ENCODE measurements around the gene NYAP1. TPM values are rescaled to one million over a fixed set of nuclear protein-coding genes. Genes with fewer than 3 reads are reported as not detected.
"Not testable (repeated sequence)": the region's sequence is repeated elsewhere in the genome, so short reads cannot be mapped to it uniquely, and the experiment has no call there.

The NYAP1 gene
- 1 to 10 TPM; 1.6 to 2.9 (median 2.0) TPM for polyA plus RNA-seq (ENCODE audit: insufficient read length in 4 of 4)

- no peak for DNase-seq (ENCODE audit: low read depth in 4 of 4, low spot score in 3 of 4)
Measured at GRCh38 chr7:100483722-100484672, at the start of gene NYAP1. NYAP1 (plus strand) TSS chr7:100483927; CDS start chr7:100485312, 1,385 bp downstream.

- no peak for DNase-seq (ENCODE audit: low read depth in 4 of 4, low spot score in 3 of 4)
Measured at GRCh38 chr7:100434297-100435144, 49.2 kb upstream of the NYAP1 start.

- no peak for DNase-seq (ENCODE audit: low read depth in 4 of 4, low spot score in 3 of 4)
Measured at GRCh38 chr7:100435401-100436304, 48.1 kb upstream of the NYAP1 start.

- DNase-seq (ENCODE audit: low read depth in 4 of 4, low spot score in 3 of 4): no peak
Measured at GRCh38 chr7:100437150-100438100, 46.3 kb upstream of the NYAP1 start.

GRCh38 chr7:100438172-100438571, 45.6 kb upstream of the NYAP1 start:
- DNase-seq (ENCODE audit: low read depth in 4 of 4, low spot score in 3 of 4): no peak

GRCh38 chr7:100438731-100439130, 45.0 kb upstream of the NYAP1 start:
- not testable (repeated sequence) for DNase-seq (ENCODE audit: low read depth in 4 of 4, low spot score in 3 of 4)

- DNase-seq (ENCODE audit: low read depth in 4 of 4, low spot score in 3 of 4): not testable (repeated sequence)
Measured at GRCh38 chr7:100439244-100439643, 44.5 kb upstream of the NYAP1 start.

GRCh38 chr7:100441641-100442535, 41.8 kb upstream of the NYAP1 start:
- no peak for DNase-seq (ENCODE audit: low read depth in 4 of 4, low spot score in 3 of 4)

- DNase-seq (ENCODE audit: low read depth in 4 of 4, low spot score in 3 of 4): no peak
Measured at GRCh38 chr7:100443096-100443840, 40.5 kb upstream of the NYAP1 start.

- DNase-seq (ENCODE audit: low read depth in 4 of 4, low spot score in 3 of 4): no peak
Measured at GRCh38 chr7:100444311-100445278, 39.1 kb upstream of the NYAP1 start.

GRCh38 chr7:100446040-100446439, 37.7 kb upstream of the NYAP1 start:
- DNase-seq (ENCODE audit: low read depth in 4 of 4, low spot score in 3 of 4): no peak

GRCh38 chr7:100447363-100447762, 36.4 kb upstream of the NYAP1 start:
- DNase-seq (ENCODE audit: low read depth in 4 of 4, low spot score in 3 of 4): not testable (repeated sequence)

GRCh38 chr7:100449190-100449795, 34.4 kb upstream of the NYAP1 start:
- DNase-seq (ENCODE audit: low read depth in 4 of 4, low spot score in 3 of 4): no peak

- DNase-seq (ENCODE audit: low read depth in 4 of 4, low spot score in 3 of 4): no peak
Measured at GRCh38 chr7:100452513-100452912, 31.2 kb upstream of the NYAP1 start.

- not testable (repeated sequence) for DNase-seq (ENCODE audit: low read depth in 4 of 4, low spot score in 3 of 4)
Measured at GRCh38 chr7:100453854-100454253, 29.9 kb upstream of the NYAP1 start.

- no peak for DNase-seq (ENCODE audit: low read depth in 4 of 4, low spot score in 3 of 4)
Measured at GRCh38 chr7:100455206-100455605, 28.5 kb upstream of the NYAP1 start.

Data from right renal pelvis (tissue), 4 donors.